T-cell (primary cell): Measurements from ENCODE around the gene SPSB1. TPM values are rescaled to one million over a fixed set of nuclear protein-coding genes. Genes with fewer than 3 reads are reported as not detected.

ENCODE experiments used
- ATAC-seq, 4 experiments: fragments of 200-7000 bp in 3 of 4; fragments of 150-1000 bp in 1 of 4; cut with Tn5 transposase; replicated peaks in 1 of 4; 1 replicate in 3 of 4; 2 replicates in 1 of 4; pipeline ENCODE4 v1.10.0; 2021; ENCODE audit warnings: moderate library complexity in 3 of 4, mild to moderate bottlenecking in 2 of 4, moderate number of reproducible peaks in 1 of 4
- CTCF ChIA-PET, 2 donors: fragments of 300-600 bp; sonication (Branson Sonifier 250); formaldehyde crosslinking; loops; one replicate each; lab custom pipeline; 2022; ENCODE audit warnings: antibody characterized with exemption in 2 of 2; lab: Charles Lee
- POLR2A ChIA-PET, 2 donors: fragments of 300-600 bp; sonication (Branson Sonifier 250); formaldehyde crosslinking; loops; one replicate each; lab custom pipeline; 2022; ENCODE audit warnings: antibody characterized with exemption in 2 of 2; lab: Charles Lee
- DNase-seq, 35 experiments: peaks; one replicate each; pipeline versions ENCODE4 v3.0.0 to v3.0.0-alpha.2; 2013 to 2023
- H3K27ac ChIP-seq: one replicate; pipeline ENCODE4 v1.5.1; 2013; ENCODE audit warnings: low read length
- H3K27me3 ChIP-seq, 2 experiments: replicated peaks in 1 of 2; 1 replicate in 1 of 2; 2 replicates in 1 of 2; pipeline versions ENCODE4 v1.6.1 to v1.7.0; 2013; ENCODE audit warnings: low read length in 1 of 2, mixed read lengths in 1 of 2; ENCODE audit not compliant: control insufficient read depth in 2 of 2, insufficient read depth in 2 of 2; ENCODE audit errors: extremely low read depth in 1 of 2
- H3K36me3 ChIP-seq, 2 donors: 1 replicate in 1 of 2; 2 replicates in 1 of 2; pipeline versions ENCODE4 v1.6.1 to v1.7.0; 2013; ENCODE audit warnings: low read length in 1 of 2; ENCODE audit not compliant: control insufficient read depth in 2 of 2, insufficient read depth in 1 of 2; ENCODE audit errors: extremely low read depth in 1 of 2
- H3K4me1 ChIP-seq, 2 experiments: 1 replicate in 1 of 2; 2 replicates in 1 of 2; pipeline versions ENCODE4 v1.6.1 to v1.7.0; 2013; ENCODE audit warnings: low read length in 2 of 2, mixed read lengths in 1 of 2; ENCODE audit not compliant: insufficient read depth in 2 of 2, control insufficient read depth in 1 of 2; ENCODE audit errors: extremely low read depth in 1 of 2
- H3K4me3 ChIP-seq, 2 donors: 1 replicate in 1 of 2; 2 replicates in 1 of 2; pipeline versions ENCODE4 v1.5.1 to v1.7.0; 2013; ENCODE audit warnings: mild to moderate bottlenecking in 2 of 2, low read length in 1 of 2, moderate library complexity in 1 of 2; ENCODE audit not compliant: control insufficient read depth in 1 of 2; ENCODE audit errors: extremely low read depth in 1 of 2
- H3K9me3 ChIP-seq: 2 replicates; pipeline ENCODE4 v1.7.0; 2013
- H3K27ac Mint-ChIP-seq, 2 donors: one replicate each; pipeline ENCODE4 v1.8.0; 2020 to 2021; ENCODE audit warnings: mild to moderate bottlenecking in 2 of 2, mixed read lengths in 2 of 2
- H3K27me3 Mint-ChIP-seq, 2 donors: one replicate each; pipeline ENCODE4 v1.8.0; 2021 to 2022; ENCODE audit warnings: mixed read lengths in 2 of 2
- H3K36me3 Mint-ChIP-seq: one replicate; pipeline ENCODE4 v1.8.0; 2021; ENCODE audit warnings: mixed read lengths
- H3K4me1 Mint-ChIP-seq, 3 donors: one replicate each; pipeline ENCODE4 v1.8.0; 2020 to 2022; ENCODE audit warnings: mixed read lengths in 3 of 3, mild to moderate bottlenecking in 1 of 3
- H3K4me3 Mint-ChIP-seq, 3 donors: one replicate each; pipeline ENCODE4 v1.8.0; 2020 to 2022; ENCODE audit warnings: mild to moderate bottlenecking in 3 of 3, mixed read lengths in 3 of 3, moderate library complexity in 3 of 3
- H3K9me3 Mint-ChIP-seq, 3 donors: one replicate each; pipeline ENCODE4 v1.8.0; 2020 to 2022; ENCODE audit warnings: mixed read lengths in 3 of 3
- WGBS: methylation state at CpG from one replicate; pipeline ENCODE4 v1.1.5; 2013; ENCODE audit warnings: missing lambda C conversion rate; ENCODE audit not compliant: insufficient coverage; 5-methylcytosine and 5-hydroxymethylcytosine counted together
- total RNA-seq, 35 experiments: library from RNA in 6 of 35; stranded (reverse) in 6 of 35; fragments of 120-200 nt in 1 of 35; gene quantifications; one replicate each; pipeline versions ENCODE4 v1.2.1 to v1.2.4 and lab custom pipeline; 2013 to 2026

SPSB1 gene
- total RNA-seq, 5 donors from 2014 or later (not counting 1 experiment from before 2014, with no cell fraction given): 3.1 to 6.4 (median 5.4) TPM

DNA sequence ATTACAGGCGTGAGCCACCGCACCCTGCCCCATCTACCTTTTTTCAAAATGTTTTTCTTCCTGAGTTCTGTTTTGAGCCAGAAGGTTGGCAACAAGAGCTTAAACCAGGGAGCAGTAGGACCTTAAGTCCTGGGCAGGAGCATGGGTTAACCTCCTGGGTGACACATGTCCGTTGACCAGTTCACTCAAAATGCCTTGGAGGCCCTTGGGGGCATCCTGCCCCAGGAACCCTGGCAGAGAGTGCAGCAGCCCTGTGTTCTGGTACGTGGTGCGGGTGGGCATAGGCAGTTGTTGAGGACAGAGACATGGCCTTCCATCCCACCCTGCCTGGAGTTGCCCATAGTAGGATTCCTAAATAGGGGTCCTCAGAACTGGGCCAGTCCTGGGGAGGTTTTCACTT is 46.5 kb upstream of the SPSB1 start:
- H3K4me3 ChIP-seq: no peak overlapping the region
- H3K4me1 ChIP-seq: peaks cover 6 to 13% of the 10 kb centered on the region in 2 experiments
- DNase-seq: no peak
- 100% methylated on average over 3 of the region's 5 CpGs for WGBS
- H3K36me3 ChIP-seq: peaks cover 2 to 23% of the 10 kb centered on the region in 2 donors
- H3K27ac ChIP-seq: no peak overlapping the region
- ChIA-PET POLR2A (no interaction called here), CTCF (interaction anchor here in 1 of 2 donors (0.7 kb wide), 1 partner anchor 1893 kb away, joined by 3 read pairs; no protein-coding TSS in a partner anchor)
- ATAC-seq: no peak
- Mint-ChIP-seq H3K4me1 (peaks cover 18 to 24% (median 22%) of the 10 kb centered on the region in 3 donors), H3K27ac (no peak overlapping the region), H3K27me3 (no peaks in the 10 kb centered on the region), H3K9me3 (no peaks in the 10 kb centered on the region), H3K4me3 (no peak overlapping the region), H3K36me3 (peaks cover 27% of the 10 kb centered on the region)
- H3K9me3 ChIP-seq: no peaks in the 10 kb centered on the region
- H3K27me3 ChIP-seq: no peaks in the 10 kb centered on the region

DNA sequence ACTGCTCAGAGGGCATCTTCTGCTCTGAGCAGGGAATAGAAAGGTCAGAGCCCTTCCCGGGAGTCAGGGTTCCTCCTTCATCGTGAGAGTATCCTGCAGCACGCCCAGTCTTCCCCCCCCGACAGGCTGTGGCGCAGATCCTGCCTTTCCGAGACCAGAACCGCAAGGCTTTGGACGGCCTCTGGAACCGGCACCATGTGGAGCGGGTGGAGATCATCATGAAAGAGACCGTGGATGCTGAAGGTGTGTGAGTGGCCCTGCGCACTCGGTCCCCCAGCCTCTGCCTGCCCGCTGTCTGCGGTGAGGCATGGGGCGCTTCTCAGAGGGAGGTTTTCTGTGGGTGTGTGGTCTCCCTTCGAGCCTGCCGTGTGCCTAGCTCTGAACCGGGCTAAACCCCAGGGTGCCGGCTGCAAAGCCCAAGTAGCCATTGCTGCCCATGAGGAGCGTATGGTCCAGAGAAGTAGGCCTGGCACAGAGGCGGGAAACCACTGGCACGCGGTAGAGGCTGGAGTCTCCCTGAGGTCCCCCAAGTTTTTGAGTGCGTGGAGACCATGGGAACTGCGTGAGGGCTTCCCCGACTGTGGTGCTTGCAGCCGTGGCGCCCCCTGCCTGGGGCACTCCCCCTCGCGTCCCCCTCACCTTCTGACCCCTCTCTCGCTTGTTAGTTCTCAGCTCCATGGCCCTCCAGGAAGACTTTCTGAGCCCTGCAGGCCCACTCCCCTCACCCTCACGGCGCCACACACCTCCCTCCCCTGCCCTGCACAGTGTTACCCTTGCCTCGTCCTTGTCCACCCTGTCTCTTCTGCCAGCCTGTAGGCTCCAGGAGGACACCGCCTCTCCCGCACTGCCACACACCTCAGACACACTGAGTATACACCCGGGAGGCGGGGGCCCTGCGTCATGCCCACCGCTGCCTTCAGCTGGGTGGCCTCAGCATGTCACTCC is 45.6 kb upstream of the SPSB1 start:
- Histone ChIP-seq H3K27ac (no peak overlapping the region), H3K4me1 (peaks cover 4 to 13% of the 10 kb centered on the region in 2 experiments), H3K36me3 (peaks cover 7 to 25% of the 10 kb centered on the region in 2 donors), H3K9me3 (no peaks in the 10 kb centered on the region), H3K27me3 (no peaks in the 10 kb centered on the region), H3K4me3 (no peak overlapping the region)
- POLR2A ChIA-PET: no interaction called here
- Mint-ChIP-seq H3K4me3 (no peak overlapping the region), H3K4me1 (peaks cover 18 to 21% (median 20%) of the 10 kb centered on the region in 3 donors), H3K27ac (no peak overlapping the region), H3K9me3 (no peaks in the 10 kb centered on the region), H3K36me3 (peaks cover 25% of the 10 kb centered on the region), H3K27me3 (no peaks in the 10 kb centered on the region)
- DNase-seq (no peak), ATAC-seq (no peak)
- 95% methylated on average over 34 of the region's 41 CpGs for WGBS
- CTCF ChIA-PET: no interaction called here

DNA sequence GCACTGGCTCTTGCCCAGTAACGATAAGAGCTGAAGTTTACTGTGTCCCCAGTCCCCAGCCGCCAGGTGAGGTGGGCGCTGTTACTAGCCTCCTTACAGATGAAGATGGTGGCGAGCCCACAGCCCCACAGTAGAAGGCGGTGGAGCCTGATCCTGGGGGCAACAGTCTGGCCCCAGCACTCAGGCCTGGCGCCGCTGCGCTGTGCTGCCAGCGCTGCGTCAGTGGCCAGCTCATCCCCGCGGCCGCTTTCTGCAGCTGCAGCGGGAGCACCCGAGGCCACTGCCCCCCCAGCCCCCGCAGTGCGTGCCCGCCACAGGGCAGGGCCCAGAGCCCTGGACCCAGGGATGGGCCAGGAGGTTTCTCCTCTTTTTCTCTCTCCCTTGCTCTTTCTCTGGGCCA is 44.8 kb upstream of the SPSB1 start:
- Histone ChIP-seq H3K36me3 (peaks cover 7 to 25% of the 10 kb centered on the region in 2 donors), H3K27me3 (no peaks in the 10 kb centered on the region), H3K4me3 (no peak overlapping the region), H3K4me1 (peaks cover 4 to 10% of the 10 kb centered on the region in 2 experiments), H3K9me3 (no peaks in the 10 kb centered on the region), H3K27ac (no peak overlapping the region)
- peaks cover 28% of the 10 kb centered on the region for H3K36me3 Mint-ChIP-seq
- H3K4me1 Mint-ChIP-seq: peaks cover 15 to 21% (median 18%) of the 10 kb centered on the region in 3 donors
- no peak for ATAC-seq
- WGBS: 97% methylated on average over 14 of the region's 18 CpGs
- no peaks in the 10 kb centered on the region for H3K27me3 Mint-ChIP-seq
- DNase-seq: no peak
- H3K9me3 Mint-ChIP-seq: no peaks in the 10 kb centered on the region
- CTCF ChIA-PET: no interaction called here
- H3K4me3 Mint-ChIP-seq: no peak overlapping the region
- POLR2A ChIA-PET: no interaction called here
- no peak overlapping the region for H3K27ac Mint-ChIP-seq

DNA sequence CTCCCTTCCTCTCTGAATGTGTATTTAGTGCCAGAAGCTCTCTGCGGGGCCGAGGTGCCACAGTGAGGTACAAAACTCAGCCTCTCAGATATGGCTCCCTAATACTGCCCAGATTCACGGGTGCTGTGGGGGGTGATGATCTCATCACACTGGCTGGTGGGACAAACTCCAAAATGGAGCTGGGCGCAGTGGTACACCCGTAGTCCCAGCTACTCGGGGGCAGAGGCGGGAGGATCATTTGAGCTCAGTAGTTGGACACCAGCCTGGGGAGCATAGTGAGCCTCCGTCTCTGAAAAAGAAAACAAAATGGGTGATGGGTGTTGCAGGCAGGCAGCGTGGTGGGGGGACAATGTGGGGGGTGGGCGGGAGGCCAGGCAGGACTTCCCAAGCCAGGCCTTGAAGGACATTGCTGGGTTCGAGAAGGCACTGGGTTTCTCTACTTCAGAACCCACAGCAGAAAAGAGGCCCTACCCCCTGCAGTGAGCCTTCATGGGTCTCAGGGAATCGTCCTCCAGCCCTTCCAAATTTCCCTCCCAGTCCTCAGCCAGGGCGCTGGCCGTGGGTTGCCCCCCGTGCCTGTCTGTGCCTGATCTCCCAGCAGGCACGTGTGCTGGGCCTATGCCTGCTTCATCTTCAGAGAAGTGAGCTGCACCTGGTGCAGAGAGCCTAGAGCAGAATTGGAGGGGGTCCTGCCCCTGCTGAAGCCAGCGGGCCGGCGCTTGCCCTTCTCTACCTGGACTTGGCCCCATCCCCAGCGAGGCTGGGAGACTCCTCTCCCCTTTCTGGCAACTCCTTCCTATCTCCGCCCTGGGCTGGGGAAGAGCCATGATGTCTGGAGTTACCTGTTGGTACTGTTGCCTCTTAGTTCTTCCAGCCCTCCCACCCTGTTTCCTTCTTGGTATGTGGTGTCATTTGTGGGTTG is 44.1 kb upstream of the SPSB1 start:
- Histone ChIP-seq H3K4me1 (peaks cover 4 to 10% of the 10 kb centered on the region in 2 experiments), H3K9me3 (no peaks in the 10 kb centered on the region), H3K36me3 (peaks cover 7 to 25% of the 10 kb centered on the region in 2 donors), H3K27ac (no peak overlapping the region), H3K4me3 (no peak overlapping the region), H3K27me3 (no peaks in the 10 kb centered on the region)
- CTCF ChIA-PET: no interaction called here
- Mint-ChIP-seq H3K27ac (no peak overlapping the region), H3K36me3 (peaks cover 30% of the 10 kb centered on the region), H3K4me3 (no peak overlapping the region), H3K9me3 (no peaks in the 10 kb centered on the region), H3K4me1 (peaks cover 15 to 25% (median 16%) of the 10 kb centered on the region in 3 donors), H3K27me3 (no peaks in the 10 kb centered on the region)
- POLR2A ChIA-PET: no interaction called here
- WGBS: 83% methylated on average over 7 of the region's 21 CpGs
- DNase-seq: no peak
- no peak for ATAC-seq

DNA sequence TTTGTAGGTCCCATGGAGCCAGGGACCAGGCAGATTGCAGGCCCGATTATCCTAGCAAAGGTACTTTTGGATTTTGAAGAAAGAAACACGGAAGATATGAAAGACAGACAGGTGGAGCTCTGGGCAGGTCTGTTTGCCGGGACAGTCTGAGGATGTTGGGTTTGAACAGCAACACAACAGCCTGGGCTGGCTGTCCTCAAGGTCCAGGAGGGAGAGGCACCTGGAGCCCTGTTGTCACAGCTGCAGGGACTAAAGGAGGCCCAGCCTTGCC is 43.5 kb upstream of the SPSB1 start:
- peaks cover 15 to 23% (median 17%) of the 10 kb centered on the region in 3 donors for H3K4me1 Mint-ChIP-seq
- no peak overlapping the region for H3K27ac Mint-ChIP-seq
- no peak overlapping the region for H3K27ac ChIP-seq
- ATAC-seq: no peak
- WGBS: 100% methylated on average over 1 of the region's 3 CpGs
- H3K36me3 Mint-ChIP-seq: peaks cover 30% of the 10 kb centered on the region
- ChIA-PET CTCF (no interaction called here), POLR2A (no interaction called here)
- H3K27me3 ChIP-seq: no peaks in the 10 kb centered on the region
- no peaks in the 10 kb centered on the region for H3K9me3 ChIP-seq
- H3K4me1 ChIP-seq: peaks cover 2 to 10% of the 10 kb centered on the region in 2 experiments
- no peaks in the 10 kb centered on the region for H3K9me3 Mint-ChIP-seq
- H3K36me3 ChIP-seq: peaks cover 7 to 25% of the 10 kb centered on the region in 2 donors
- no peak for DNase-seq
- H3K4me3 ChIP-seq: no peak overlapping the region
- no peak overlapping the region for H3K4me3 Mint-ChIP-seq
- H3K27me3 Mint-ChIP-seq: no peaks in the 10 kb centered on the region
